K562 (cell line): ENCODE results near the gene PSMB10. TPM values are rescaled to one million over a fixed set of nuclear protein-coding genes. Genes with fewer than 3 reads are reported as not detected.

ENCODE experiments used
- ATAC-seq: fragments of 200-7000 bp; cut with Tn5 transposase; 3 replicates; pipeline ENCODE4 v1.9.1; 2020; ENCODE audit warnings: moderate library complexity
- BruUV-seq: library from RNA; stranded (reverse); fragments of 400-500 nt; replicated peaks from 2 replicates; lab custom pipeline; 2021; lab: Mats Ljungman, UMichigan
- CTCF ChIA-PET: fragments of 300-600 bp; formaldehyde crosslinking; extraction: SDS; loops from one replicate; lab custom pipeline; 2021; ENCODE audit warnings: low intra/inter-chr PET ratio; lab: Yijun Ruan, JAX
- POLR2A ChIA-PET: fragments of 300-600, 350-650 bp; sonication (Branson Sonifier 250); formaldehyde crosslinking; extraction: SDS; loops from one replicate; lab custom pipeline; 2021; ENCODE audit warnings: antibody characterized with exemption, inconsistent platforms; lab: Yijun Ruan, JAX
- DNase-seq, 4 experiments: peaks; one replicate each; pipeline versions ENCODE4 v3.0.0 to v3.0.0-alpha.2; 2011 to 2018; ENCODE audit warnings: low spot score in 3 of 4, mixed read lengths in 3 of 4; ENCODE audit errors: extremely low read depth in 1 of 4
- FAIRE-seq: peaks from 2 replicates; lab custom pipeline; 2011; peaks lifted over from hg19 to GRCh38; lab: Jason Lieb, UNC
- H2AFZ ChIP-seq: 2 replicates; pipeline ENCODE4 v1.6.0; 2011; ENCODE audit warnings: low read depth, low read length, control low read depth, inconsistent platforms
- H3K27ac ChIP-seq: fragments of 200-600 bp; 3 replicates; pipeline ENCODE4 v1.8.0; 2011; ENCODE audit warnings: low read depth, mild to moderate bottlenecking, control low read depth, inconsistent platforms, low read length, moderate library complexity, mixed read lengths; ENCODE audit errors: extremely low read depth
- H3K27me3 ChIP-seq, 2 experiments: fragments of 300-600 bp in 1 of 2; 2 replicates in 1 of 2; 3 replicates in 1 of 2; pipeline versions ENCODE4 v1.6.0 to v1.8.0; 2011; ENCODE audit warnings: inconsistent platforms in 2 of 2, low read length in 2 of 2, mild to moderate bottlenecking in 1 of 2, mixed read lengths in 1 of 2, moderate library complexity in 1 of 2; ENCODE audit not compliant: control insufficient read depth in 2 of 2, insufficient read depth in 2 of 2
- H3K36me3 ChIP-seq: fragments of 300-600 bp; 3 replicates; pipeline ENCODE4 v1.8.0; 2011; ENCODE audit warnings: mild to moderate bottlenecking, low read length, inconsistent platforms; ENCODE audit not compliant: control insufficient read depth, insufficient read depth
- H3K4me1 ChIP-seq, 2 experiments: fragments of 200-600 bp in 1 of 2; replicated peaks in 1 of 2; 2 replicates in 1 of 2; 3 replicates in 1 of 2; pipeline versions ENCODE4 v1.5.1 to v1.8.0; 2011; ENCODE audit warnings: inconsistent platforms in 2 of 2, low read length in 2 of 2, mild to moderate bottlenecking in 1 of 2, mixed read lengths in 1 of 2, moderate library complexity in 1 of 2; ENCODE audit not compliant: control insufficient read depth in 2 of 2, insufficient read depth in 2 of 2
- H3K4me2 ChIP-seq: 2 replicates; pipeline ENCODE4 v1.6.1; 2011; ENCODE audit warnings: low read length, control low read depth, inconsistent platforms, mixed read lengths; ENCODE audit not compliant: insufficient read depth
- H3K4me3 ChIP-seq: fragments of 200-600 bp; sonication (generic), shearing (Covaris generic); 2 replicates; pipeline ENCODE4 v1.5.1; 2016; ENCODE audit warnings: control low read depth, inconsistent platforms
- H3K79me2 ChIP-seq: fragments of 200-600 bp; 3 replicates; pipeline ENCODE4 v1.8.0; 2011; ENCODE audit warnings: low read length, inconsistent platforms; ENCODE audit not compliant: control insufficient read depth, insufficient read depth
- H3K9ac ChIP-seq, 2 experiments: 2 replicates each; pipeline versions ENCODE4 v1.6.0 to v1.6.1; 2011; ENCODE audit warnings: low read depth in 2 of 2, low read length in 2 of 2, control low read depth in 1 of 2, inconsistent platforms in 1 of 2, mild to moderate bottlenecking in 1 of 2, mixed read lengths in 1 of 2; ENCODE audit not compliant: insufficient read depth in 1 of 2
- H3K9me1 ChIP-seq: one replicate; pipeline ENCODE4 v1.6.0; 2011; ENCODE audit warnings: inconsistent platforms, mild to moderate bottlenecking, low read length, moderate library complexity; ENCODE audit not compliant: control insufficient read depth, insufficient read depth
- H3K9me3 ChIP-seq: replicated peaks from 2 replicates; pipeline ENCODE4 v1.5.1; 2011; ENCODE audit warnings: low read depth, low read length, inconsistent platforms; ENCODE audit not compliant: control insufficient read depth, insufficient read depth
- H4K20me1 ChIP-seq: replicated peaks from 2 replicates; pipeline ENCODE4 v1.6.1; 2011; ENCODE audit warnings: low read length, inconsistent platforms, mixed read lengths; ENCODE audit not compliant: control insufficient read depth, insufficient read depth
- CBX8 ChIP-seq: fragments of 200-600 bp; sonication (generic); IDR thresholded peaks from 2 replicates; pipeline ENCODE4 v1.6.1; 2012; ENCODE audit warnings: borderline replicate concordance, mixed run types, low read depth, mild to moderate bottlenecking, moderate library complexity, mixed read lengths, low read length, control low read depth, inconsistent platforms; ENCODE audit not compliant: poor library complexity, severe bottlenecking; ENCODE audit errors: extremely low read depth
- DNMT1 ChIP-seq: fragments of 450-650 bp; IDR thresholded peaks from 2 replicates; pipeline ENCODE4 v1.6.1; 2016; ENCODE audit warnings: antibody characterized with exemption, mild to moderate bottlenecking
- GTF2A2 ChIP-seq: IDR thresholded peaks from 2 replicates; pipeline ENCODE4 v1.6.1; 2016; ENCODE audit warnings: mild to moderate bottlenecking, missing genetic modification characterization, missing compliant biosample characterization
- HDGF ChIP-seq: fragments of 450-650 bp; IDR thresholded peaks from 2 replicates; pipeline ENCODE4 v1.6.1; 2016
- MEF2D ChIP-seq: conservative IDR thresholded peaks from 2 replicates; pipeline ENCODE4 v1.6.1; 2016; ENCODE audit warnings: low read depth, missing genetic modification characterization, missing compliant biosample characterization
- NFIC ChIP-seq: fragments of 450-650 bp; IDR thresholded peaks from 2 replicates; pipeline ENCODE4 v1.6.1; 2017; ENCODE audit warnings: mild to moderate bottlenecking, inconsistent platforms
- POLR2G ChIP-seq: fragments of 200-400 bp; formaldehyde crosslinking; IDR thresholded peaks from 2 replicates; pipeline ENCODE4 v1.6.1; 2017; ENCODE audit warnings: low read depth, mild to moderate bottlenecking, antibody characterized with exemption, low read length, moderate library complexity
- RBFOX2 ChIP-seq: fragments of 200-400 bp; formaldehyde crosslinking; IDR thresholded peaks from 2 replicates; pipeline ENCODE4 v1.6.1; 2017; ENCODE audit warnings: low read depth, mild to moderate bottlenecking, low read length, moderate library complexity
- SMAD1 ChIP-seq: fragments of 150-350 bp; IDR thresholded peaks from 2 replicates; pipeline ENCODE4 v1.6.1; 2014; ENCODE audit warnings: low read length, low read depth; ENCODE audit not compliant: partially characterized antibody
- THRAP3 ChIP-seq: fragments of 450-650 bp; IDR thresholded peaks from 2 replicates; pipeline ENCODE4 v1.6.1; 2016; ENCODE audit warnings: mild to moderate bottlenecking, inconsistent platforms, borderline replicate concordance
- ZNF3 ChIP-seq: fragments of 250-450 bp; sonication (Bioruptor Pico); IDR thresholded peaks from 2 replicates; pipeline ENCODE4 v1.5.0; 2021; ENCODE audit warnings: mild to moderate bottlenecking, moderate library complexity
- ZNF668 ChIP-seq: fragments of 250-450 bp; sonication (Bioruptor Pico); IDR thresholded peaks from 2 replicates; pipeline ENCODE4 v1.8.0; 2022; ENCODE audit warnings: mild to moderate bottlenecking, inconsistent platforms
- WGBS: fragments of 100-300 bp; shearing (Covaris generic); methylation state at CpG from one replicate; pipeline ENCODE4 v1.1.6; 2016; ENCODE audit warnings: low coverage, mixed read lengths; ENCODE audit not compliant: insufficient coverage; ENCODE audit errors: missing lambda C conversion rate; 5-methylcytosine and 5-hydroxymethylcytosine counted together
- in situ Hi-C: fragments of 300-500 bp; cut with MboI; formaldehyde crosslinking; loops from 4 replicates; pipeline ENCODE4 v1.15.0; 2018; ENCODE audit warnings: inconsistent platforms, mixed read lengths
- intact Hi-C: fragments of 100-400 bp; cut with micrococcal nuclease; formaldehyde crosslinking; loops from 2 replicates; pipeline ENCODE4 v1.14.2; 2022
- polyA plus RNA-seq, 8 experiments: library from polyadenylated mRNA; depleted of rRNA in 4 of 8; stranded (reverse) in 5 of 8; unstranded in 3 of 8; fragments of >200 nt; fragmentation: Nextera tagmentation in 2 of 8; fragmentation: Illumina TruSeq in 1 of 8; extraction: Ambion mirVana in 2 of 8; extraction: Trizol in 1 of 8; gene quantifications; 2 replicates each; pipeline versions ENCODE4 v1.2.1 to v1.2.3, GENCODE V29; 2011 to 2014; ENCODE audit warnings: inconsistent platforms in 1 of 8, missing spikeins in 1 of 8
- total RNA-seq, 7 experiments: library from RNA; depleted of rRNA in 6 of 7; stranded (reverse); fragments of >200 nt in 6 of 7; fragmentation: Illumina TruSeq in 2 of 7; extraction: Trizol in 2 of 7; gene quantifications; 2 replicates each; pipeline versions ENCODE4 v1.2.1 to v1.2.3, GENCODE V29; 2011 to 2021; ENCODE audit warnings: low replicate concordance in 1 of 7
- TF ChIP-seq, protein P1 (sequence below): conservative IDR thresholded peaks from 2 replicates; pipeline ENCODE4 v1.6.1; 2011; ENCODE audit warnings: low read depth, mild to moderate bottlenecking, low read length; ENCODE audit not compliant: control insufficient read depth
- TF ChIP-seq, protein P2 (sequence below): IDR thresholded peaks from 3 replicates; pipeline ENCODE4 v1.6.1; 2011; ENCODE audit warnings: borderline replicate concordance, mild to moderate bottlenecking; ENCODE audit not compliant: insufficient read length, insufficient read depth

PSMB10 gene
- total and polyA plus RNA-seq, 9 of the 15 experiments (the other 6 are each of a cell fraction or from before 2014, with no cell fraction given): 11.7 to 105 (median 51.0) TPM

DNA sequence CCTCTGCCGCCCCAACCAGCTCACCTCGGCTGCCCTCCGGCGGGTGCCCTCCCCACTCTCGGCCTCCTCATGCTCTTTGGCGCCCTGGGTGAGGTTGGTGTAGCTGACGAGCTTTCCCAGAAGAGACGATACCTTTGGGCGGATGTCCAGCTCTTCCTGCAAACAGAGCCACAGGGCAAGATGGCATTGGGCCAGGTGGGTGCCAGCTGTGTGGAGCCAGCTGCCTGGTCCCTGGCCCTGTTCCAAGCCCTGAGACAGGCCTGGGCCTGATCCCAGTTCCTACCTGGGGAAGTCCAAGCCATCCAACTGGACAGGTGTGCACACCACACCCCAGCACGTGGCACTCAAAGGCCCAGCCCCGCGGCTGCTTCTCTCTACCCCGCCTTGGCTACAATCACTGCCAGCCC, 24.9 kb upstream of the PSMB10 start:
- POLR2A ChIA-PET: no interaction called here
- H3K9ac ChIP-seq: 0 out of 4 replicates have a peak overlapping the region, but pooled peaks of 1 of the 2 experiments have one; percentile 24
- H3K4me1 ChIP-seq: peaks cover 14 to 38% of the 10 kb centered on the region in 2 experiments; a peak in 4 of 5 replicates

DNA sequence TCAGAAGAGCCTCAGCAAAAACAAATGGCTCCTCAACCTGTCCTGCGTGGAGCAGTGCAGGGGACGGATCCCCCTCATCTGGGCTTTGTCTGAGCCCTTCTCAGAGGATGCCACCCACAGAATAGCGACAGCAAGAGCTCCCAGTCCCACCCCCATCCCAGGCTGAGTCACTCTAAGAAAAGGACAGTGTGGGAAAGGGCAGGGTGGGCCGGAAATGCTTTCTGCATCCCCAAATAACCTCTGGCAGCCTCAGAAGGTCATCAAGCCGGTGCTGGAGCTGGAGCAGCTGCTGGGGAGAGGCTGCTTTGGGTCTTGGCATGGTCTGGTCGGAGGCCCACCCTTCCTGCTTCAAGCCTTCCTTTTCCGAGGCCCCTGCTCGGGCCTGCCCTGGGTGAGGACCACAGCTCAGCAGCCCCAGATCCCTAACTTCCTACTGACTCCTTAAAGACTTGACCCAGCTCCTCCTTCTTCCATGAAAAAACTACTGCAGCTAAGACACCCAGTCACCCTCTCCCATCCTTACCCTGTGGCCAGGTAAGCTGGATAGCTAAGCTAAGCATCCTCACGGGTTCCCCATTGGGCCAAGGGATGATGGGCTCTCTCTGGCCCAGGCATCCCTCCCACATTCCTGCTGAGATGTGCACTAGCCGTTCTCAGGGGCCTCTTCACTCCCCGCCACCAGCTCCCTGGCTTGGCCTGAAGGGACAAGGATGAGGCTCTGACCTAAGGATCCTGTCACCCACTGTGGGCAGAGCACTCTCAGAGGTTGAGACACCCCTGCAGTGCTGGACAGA, 23.1 kb upstream of the PSMB10 start:
- H4K20me1 ChIP-seq: peaks cover 13% of the 10 kb centered on the region
- H3K79me2 ChIP-seq: no peaks in the 10 kb centered on the region; the same call in 2 of the 3 replicates
- WGBS: 42% methylated on average over 10 of the region's 11 CpGs
- CTCF ChIA-PET: no interaction called here
- peak; percentile 49 for FAIRE-seq
- peak overlapping the region; percentile 41 to 70; a peak in 3 of 4 replicates for H3K9ac ChIP-seq
- H3K9me3 ChIP-seq: no peaks in the 10 kb centered on the region
- no peak overlapping the region for H3K4me3 ChIP-seq
- ATAC-seq: peak; percentile 75
- peak overlapping the region; percentile 44 for H3K4me2 ChIP-seq
- intact Hi-C loops (no loop called here), in situ Hi-C loops (no loop called here)
- no peaks in the 10 kb centered on the region for H3K27me3 ChIP-seq
- peak; percentile 46 to 71 (median 59) for DNase-seq
- H3K27ac ChIP-seq: peak overlapping the region; percentile 52; the same call in 2 of the 3 replicates
- peaks cover 5% of the 10 kb centered on the region for H3K9me1 ChIP-seq
- H3K4me1 ChIP-seq: peaks cover 9 to 35% of the 10 kb centered on the region in 2 experiments; a peak in 4 of 5 replicates
- BruUV-seq: no TSS peak
- POLR2A ChIA-PET: interaction anchor here (0.6 to 1.2 kb wide), 6 partner anchors 8 to 70 kb away, joined by 3 to 5 read pairs (median 3); partner anchors contain the start of gene SLC12A4
- H3K36me3 ChIP-seq: peaks cover 74% of the 10 kb centered on the region; the same call in 2 of the 3 replicates
- H2AFZ ChIP-seq: no peak overlapping the region
- TF ChIP-seq THRAP3 (no peak), MEF2D (tag) (no peak), GTF2A2 (no peak), HDGF (no peak), ZNF3 (CRISPR knock-in tag) (no peak), SMAD1 (no peak), ZNF668 (CRISPR knock-in tag) (no peak), DNMT1 (no peak)
- TF ChIP-seq, protein P1, sequence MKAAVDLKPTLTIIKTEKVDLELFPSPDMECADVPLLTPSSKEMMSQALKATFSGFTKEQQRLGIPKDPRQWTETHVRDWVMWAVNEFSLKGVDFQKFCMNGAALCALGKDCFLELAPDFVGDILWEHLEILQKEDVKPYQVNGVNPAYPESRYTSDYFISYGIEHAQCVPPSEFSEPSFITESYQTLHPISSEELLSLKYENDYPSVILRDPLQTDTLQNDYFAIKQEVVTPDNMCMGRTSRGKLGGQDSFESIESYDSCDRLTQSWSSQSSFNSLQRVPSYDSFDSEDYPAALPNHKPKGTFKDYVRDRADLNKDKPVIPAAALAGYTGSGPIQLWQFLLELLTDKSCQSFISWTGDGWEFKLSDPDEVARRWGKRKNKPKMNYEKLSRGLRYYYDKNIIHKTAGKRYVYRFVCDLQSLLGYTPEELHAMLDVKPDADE: no peak
- TF ChIP-seq, protein P2, sequence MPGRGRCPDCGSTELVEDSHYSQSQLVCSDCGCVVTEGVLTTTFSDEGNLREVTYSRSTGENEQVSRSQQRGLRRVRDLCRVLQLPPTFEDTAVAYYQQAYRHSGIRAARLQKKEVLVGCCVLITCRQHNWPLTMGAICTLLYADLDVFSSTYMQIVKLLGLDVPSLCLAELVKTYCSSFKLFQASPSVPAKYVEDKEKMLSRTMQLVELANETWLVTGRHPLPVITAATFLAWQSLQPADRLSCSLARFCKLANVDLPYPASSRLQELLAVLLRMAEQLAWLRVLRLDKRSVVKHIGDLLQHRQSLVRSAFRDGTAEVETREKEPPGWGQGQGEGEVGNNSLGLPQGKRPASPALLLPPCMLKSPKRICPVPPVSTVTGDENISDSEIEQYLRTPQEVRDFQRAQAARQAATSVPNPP: no peak

More for the DNA sequence above, 24.9 kb upstream of the PSMB10 start:
- H3K9me3 ChIP-seq: no peaks in the 10 kb centered on the region
- peaks cover 18% of the 10 kb centered on the region for H4K20me1 ChIP-seq
- no peaks in the 10 kb centered on the region for H3K27me3 ChIP-seq
- no peak overlapping the region for H3K27ac ChIP-seq
- CTCF ChIA-PET: no interaction called here
- H3K4me3 ChIP-seq: no peak overlapping the region
- intact Hi-C loops (no loop called here), in situ Hi-C loops (no loop called here)
- DNase-seq (no peak), FAIRE-seq (no peak), ATAC-seq (no peak)
- no TSS peak for BruUV-seq
- H3K9me1 ChIP-seq: peaks cover 9% of the 10 kb centered on the region
- H3K4me2 ChIP-seq: no peak overlapping the region
- H2AFZ ChIP-seq: no peak overlapping the region
- peaks cover 73% of the 10 kb centered on the region; the same call in 2 of the 3 replicates for H3K36me3 ChIP-seq
- TF ChIP-seq CBX8 (no peak), POLR2G (0 out of 2 replicates have a peak, but pooled peaks have one; percentile 34), RBFOX2 (peak; percentile 9; the same call in 1 of the 2 replicates), NFIC (peak; percentile 52)
- WGBS: 95% methylated on average over 9 of the region's 13 CpGs
- H3K79me2 ChIP-seq: peaks cover 7% of the 10 kb centered on the region; the same call in 2 of the 3 replicates
